GM18508 (cell line): ENCODE data around the gene ING3.

ENCODE experiments used
- ATAC-seq: cut with Tn5 transposase; IDR thresholded peaks from one replicate; pipeline ENCODE4 v1.9.1; 2021; ENCODE audit warnings: moderate number of reproducible peaks; ENCODE audit not compliant: insufficient read depth, unreplicated experiment

Gene ING3

GRCh38 chr7:120950539-120951308 is at the start of gene ING3:
Gene ING3, plus strand, starts transcription at chr7:120950777. Its CDS starts 120 bp downstream, at chr7:120950897.
- peak; percentile 97 for ATAC-seq

- no peak for ATAC-seq
Observed at GRCh38 chr7:120915314-120916105, 35.1 kb upstream of the ING3 start.

- no peak for ATAC-seq
Observed at GRCh38 chr7:120916121-120916520, 34.5 kb upstream of the ING3 start.

GRCh38 chr7:120916538-120916937 is 34.0 kb upstream of the ING3 start:
- ATAC-seq, result no peak

- no peak for ATAC-seq
Observed at GRCh38 chr7:120919466-120919865, 31.1 kb upstream of the ING3 start.

- ATAC-seq, result no peak
Observed at GRCh38 chr7:120920034-120920433, 30.5 kb upstream of the ING3 start.

GRCh38 chr7:120920591-120921274 is 29.8 kb upstream of the ING3 start:
- no peak for ATAC-seq

- ATAC-seq, result no peak
Observed at GRCh38 chr7:120924837-120925236, 25.7 kb upstream of the ING3 start.

GRCh38 chr7:120925392-120925791 is 25.2 kb upstream of the ING3 start:
- no peak for ATAC-seq

GRCh38 chr7:120926943-120927346 is 23.6 kb upstream of the ING3 start:
- no peak for ATAC-seq

GRCh38 chr7:120927454-120928103 is 23.0 kb upstream of the ING3 start:
- peak; percentile 69 for ATAC-seq

- no peak for ATAC-seq
Observed at GRCh38 chr7:120931243-120931642, 19.3 kb upstream of the ING3 start.

- no peak for ATAC-seq
Observed at GRCh38 chr7:120933475-120933874, 17.1 kb upstream of the ING3 start.

GRCh38 chr7:120939345-120939744 is 11.2 kb upstream of the ING3 start:
- no peak for ATAC-seq

GRCh38 chr7:120941064-120941463 is 9.5 kb upstream of the ING3 start:
- peak; percentile 51 for ATAC-seq

- ATAC-seq, result no peak
Observed at GRCh38 chr7:120941856-120942255, 8.7 kb upstream of the ING3 start.

GRCh38 chr7:120942861-120943260 is 7.7 kb upstream of the ING3 start:
- ATAC-seq, result no peak

- no peak for ATAC-seq
Observed at GRCh38 chr7:120944826-120945562, 5.6 kb upstream of the ING3 start.

GRCh38 chr7:120947980-120948379 is 2.6 kb upstream of the ING3 start:
- no peak for ATAC-seq

- ATAC-seq, result no peak
Observed at GRCh38 chr7:120949393-120949911, 1.1 kb upstream of the ING3 start.
